SK-N-SH treated with all-trans-retinoic acid at 6 μM for 48 hours (cell line): ENCODE data around the gene UBN2.
"Not testable (repeated sequence)": the region's sequence is repeated elsewhere in the genome, so short reads cannot be mapped to it uniquely, and the experiment has no call there.

ENCODE experiments used
- ATAC-seq: fragments of 200-7000 bp; cut with Tn5 transposase; 3 replicates; pipeline ENCODE4 v1.9.1; 2020; ENCODE audit warnings: mild to moderate bottlenecking, moderate library complexity
- ARNTL ChIP-seq: fragments of 450-650 bp; formaldehyde crosslinking; IDR thresholded peaks from 2 replicates; pipeline ENCODE4 v1.5.0; 2020; ENCODE audit warnings: low read depth, mild to moderate bottlenecking, moderate library complexity, borderline replicate concordance
- BACH2 ChIP-seq: fragments of 250-450 bp; sonication (Bioruptor Pico); IDR thresholded peaks from 2 replicates; pipeline ENCODE4 v1.9.0; 2021; ENCODE audit warnings: mild to moderate bottlenecking, borderline replicate concordance
- CSDC2 ChIP-seq: fragments of 250-450 bp; sonication (Bioruptor Pico); IDR thresholded peaks from 2 replicates; pipeline ENCODE4 v1.5.0; 2020; ENCODE audit warnings: mild to moderate bottlenecking, moderate library complexity
- ESRRG ChIP-seq: fragments of 250-450 bp; sonication (Bioruptor Pico); IDR thresholded peaks from 2 replicates; pipeline ENCODE4 v1.6.1; 2021; ENCODE audit warnings: mild to moderate bottlenecking
- GLIS3 ChIP-seq: fragments of 250-450 bp; sonication (Bioruptor Pico); IDR thresholded peaks from 2 replicates; pipeline ENCODE4 v1.5.0; 2020; ENCODE audit warnings: mild to moderate bottlenecking, moderate library complexity
- ISL1 ChIP-seq: fragments of 250-450 bp; sonication (Bioruptor Pico); IDR thresholded peaks from 2 replicates; pipeline ENCODE4 v2.1.2; 2022; ENCODE audit warnings: mild to moderate bottlenecking, moderate library complexity
- RARB ChIP-seq: fragments of 250-450 bp; sonication (Bioruptor Pico); IDR thresholded peaks from 2 replicates; pipeline ENCODE4 v1.8.0; 2021; ENCODE audit warnings: mild to moderate bottlenecking, moderate library complexity
- SNAI2 ChIP-seq: fragments of 250-450 bp; sonication (Bioruptor Pico); IDR thresholded peaks from 2 replicates; pipeline ENCODE4 v1.5.0; 2020; ENCODE audit warnings: mild to moderate bottlenecking, moderate library complexity
- TCF4 ChIP-seq: fragments of 250-450 bp; sonication (Bioruptor Pico); IDR thresholded peaks from 2 replicates; pipeline ENCODE4 v1.8.0; 2021; ENCODE audit warnings: mild to moderate bottlenecking, moderate library complexity, borderline replicate concordance
- TOX ChIP-seq: fragments of 250-450 bp; sonication (Bioruptor Pico); IDR thresholded peaks from 2 replicates; pipeline ENCODE4 v1.8.0; 2021; ENCODE audit warnings: mild to moderate bottlenecking, moderate library complexity, borderline replicate concordance
- ZC3H10 ChIP-seq: fragments of 250-450 bp; sonication (Bioruptor Pico); IDR thresholded peaks from 2 replicates; pipeline ENCODE4 v1.5.1; 2021; ENCODE audit warnings: mild to moderate bottlenecking, moderate library complexity
- ZFP3 ChIP-seq: fragments of 250-450 bp; sonication (Bioruptor Pico); IDR thresholded peaks from 2 replicates; pipeline ENCODE4 v1.5.0; 2020; ENCODE audit warnings: mild to moderate bottlenecking, moderate library complexity
- ZFP30 ChIP-seq: fragments of 450-650 bp; formaldehyde crosslinking; IDR thresholded peaks from 2 replicates; pipeline ENCODE4 v1.5.0; 2022; ENCODE audit warnings: mild to moderate bottlenecking, moderate library complexity
- ZNF565 ChIP-seq: fragments of 450-650 bp; formaldehyde crosslinking; conservative IDR thresholded peaks from 2 replicates; pipeline ENCODE4 v1.5.0; 2020; ENCODE audit warnings: low read depth, mild to moderate bottlenecking, moderate library complexity
- ZNF70 ChIP-seq: fragments of 450-650 bp; formaldehyde crosslinking; IDR thresholded peaks from 2 replicates; pipeline ENCODE4 v1.5.0; 2020; ENCODE audit warnings: mild to moderate bottlenecking, moderate library complexity
- TF ChIP-seq, protein P1 (sequence below): fragments of 250-450 bp; sonication (Bioruptor Pico); IDR thresholded peaks from 2 replicates; pipeline ENCODE4 v1.5.1; 2020; ENCODE audit warnings: low read depth, mild to moderate bottlenecking, moderate library complexity
- TF ChIP-seq, protein P2 (sequence below): fragments of 250-450 bp; sonication (Bioruptor Pico); IDR thresholded peaks from 2 replicates; pipeline ENCODE4 v1.8.0; 2020; ENCODE audit warnings: mild to moderate bottlenecking, moderate library complexity, borderline replicate concordance
- TF ChIP-seq, protein P3 (sequence below): fragments of 250-450 bp; sonication (Bioruptor Pico); IDR thresholded peaks from 2 replicates; pipeline ENCODE4 v1.8.0; 2021; ENCODE audit warnings: low read depth, mild to moderate bottlenecking, moderate library complexity, borderline replicate concordance
- TF ChIP-seq, protein P4 (sequence below): fragments of 250-450 bp; sonication (Bioruptor Pico); IDR thresholded peaks from 2 replicates; pipeline ENCODE4 v1.5.0; 2020; ENCODE audit warnings: mild to moderate bottlenecking, moderate library complexity

UBN2 gene

DNA sequence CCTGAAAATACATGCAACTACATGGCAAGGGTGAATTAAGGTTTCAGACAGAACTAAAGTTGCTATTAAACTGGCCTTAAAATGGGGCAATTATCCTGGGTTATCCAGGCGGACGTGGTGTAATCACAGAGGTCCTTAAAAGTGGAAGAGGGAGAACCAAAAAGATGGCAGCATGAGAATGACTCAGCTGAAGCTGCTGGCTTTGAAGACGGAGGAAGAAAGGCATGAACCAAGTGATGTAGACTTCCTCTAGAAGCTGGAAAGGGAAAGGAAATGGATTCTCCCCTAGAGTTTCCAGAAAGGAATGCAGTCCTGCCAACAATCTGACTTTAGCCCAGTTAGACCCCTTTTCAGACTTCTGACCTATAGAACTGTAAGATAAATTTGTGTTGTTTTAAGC, 27.0 kb upstream of the UBN2 start (continued):
- TF ChIP-seq, protein P1, sequence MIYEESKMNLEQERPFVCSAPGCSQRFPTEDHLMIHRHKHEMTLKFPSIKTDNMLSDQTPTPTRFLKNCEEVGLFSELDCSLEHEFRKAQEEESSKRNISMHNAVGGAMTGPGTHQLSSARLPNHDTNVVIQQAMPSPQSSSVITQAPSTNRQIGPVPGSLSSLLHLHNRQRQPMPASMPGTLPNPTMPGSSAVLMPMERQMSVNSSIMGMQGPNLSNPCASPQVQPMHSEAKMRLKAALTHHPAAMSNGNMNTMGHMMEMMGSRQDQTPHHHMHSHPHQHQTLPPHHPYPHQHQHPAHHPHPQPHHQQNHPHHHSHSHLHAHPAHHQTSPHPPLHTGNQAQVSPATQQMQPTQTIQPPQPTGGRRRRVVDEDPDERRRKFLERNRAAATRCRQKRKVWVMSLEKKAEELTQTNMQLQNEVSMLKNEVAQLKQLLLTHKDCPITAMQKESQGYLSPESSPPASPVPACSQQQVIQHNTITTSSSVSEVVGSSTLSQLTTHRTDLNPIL (CRISPR knock-in tag), result no peak
- TF ChIP-seq GLIS3 (no peak), TOX (CRISPR knock-in tag) (no peak), SNAI2 (CRISPR knock-in tag) (no peak)
- TF ChIP-seq, all 23 proteins: peak for 0

DNA sequence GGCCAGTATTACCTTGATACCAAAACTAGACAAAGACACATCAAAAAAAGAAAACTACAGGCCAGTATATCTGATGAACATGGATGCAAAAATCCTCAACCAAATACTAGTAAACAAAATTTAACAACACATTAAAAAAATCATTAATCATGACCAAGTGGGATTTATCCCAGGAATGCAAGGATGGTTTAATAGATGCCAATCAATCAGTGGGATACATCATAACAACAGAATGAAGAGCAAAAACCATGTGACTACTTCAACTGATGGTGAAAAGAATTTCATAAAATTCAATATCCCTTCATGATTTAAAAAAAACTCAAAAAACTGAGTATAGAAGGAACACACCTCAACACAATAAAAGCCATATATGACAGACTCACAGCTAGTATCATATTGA, 25.2 kb upstream of the UBN2 start:
- TF ChIP-seq ISL1 (CRISPR knock-in tag) (no peak), ESRRG (no peak), RARB (no peak), ZC3H10 (CRISPR knock-in tag) (no peak), SNAI2 (CRISPR knock-in tag) (no peak), ARNTL (CRISPR knock-in tag) (no peak), CSDC2 (CRISPR knock-in tag) (no peak), TCF4 (CRISPR knock-in tag) (no peak), ZFP30 (no peak), ZNF70 (CRISPR knock-in tag) (no peak), ZFP3 (CRISPR knock-in tag) (no peak), GLIS3 (no peak)
- TF ChIP-seq, protein P2, sequence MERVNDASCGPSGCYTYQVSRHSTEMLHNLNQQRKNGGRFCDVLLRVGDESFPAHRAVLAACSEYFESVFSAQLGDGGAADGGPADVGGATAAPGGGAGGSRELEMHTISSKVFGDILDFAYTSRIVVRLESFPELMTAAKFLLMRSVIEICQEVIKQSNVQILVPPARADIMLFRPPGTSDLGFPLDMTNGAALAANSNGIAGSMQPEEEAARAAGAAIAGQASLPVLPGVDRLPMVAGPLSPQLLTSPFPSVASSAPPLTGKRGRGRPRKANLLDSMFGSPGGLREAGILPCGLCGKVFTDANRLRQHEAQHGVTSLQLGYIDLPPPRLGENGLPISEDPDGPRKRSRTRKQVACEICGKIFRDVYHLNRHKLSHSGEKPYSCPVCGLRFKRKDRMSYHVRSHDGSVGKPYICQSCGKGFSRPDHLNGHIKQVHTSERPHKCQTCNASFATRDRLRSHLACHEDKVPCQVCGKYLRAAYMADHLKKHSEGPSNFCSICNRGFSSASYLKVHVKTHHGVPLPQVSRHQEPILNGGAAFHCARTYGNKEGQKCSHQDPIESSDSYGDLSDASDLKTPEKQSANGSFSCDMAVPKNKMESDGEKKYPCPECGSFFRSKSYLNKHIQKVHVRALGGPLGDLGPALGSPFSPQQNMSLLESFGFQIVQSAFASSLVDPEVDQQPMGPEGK (CRISPR knock-in tag), result no peak
- TF ChIP-seq, all 23 proteins: peak for 0

DNA sequence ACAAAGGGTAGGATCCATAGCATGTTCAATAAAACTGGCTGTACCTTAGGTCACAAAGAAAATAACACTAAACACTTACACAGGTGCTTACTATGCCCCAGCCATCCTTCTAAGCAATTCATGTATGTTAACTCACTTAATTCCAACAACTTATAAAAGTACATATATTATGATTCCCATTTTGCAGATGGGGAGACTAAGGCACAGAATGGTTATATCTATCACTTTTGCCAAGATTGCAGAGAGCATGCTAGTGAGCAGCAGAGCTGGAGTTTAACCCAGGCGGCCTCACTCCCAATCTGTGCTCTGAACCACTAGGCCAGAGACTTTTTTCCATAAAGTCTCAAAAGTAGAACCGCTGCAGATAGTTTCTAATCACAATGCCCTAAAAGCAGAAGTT, 18.9 kb upstream of the UBN2 start:
- ATAC-seq, result no peak
- TF ChIP-seq ZNF565 (no peak), BACH2 (no peak), ZFP30 (no peak), ARNTL (CRISPR knock-in tag) (no peak), TOX (CRISPR knock-in tag) (no peak)
- TF ChIP-seq, protein P3, sequence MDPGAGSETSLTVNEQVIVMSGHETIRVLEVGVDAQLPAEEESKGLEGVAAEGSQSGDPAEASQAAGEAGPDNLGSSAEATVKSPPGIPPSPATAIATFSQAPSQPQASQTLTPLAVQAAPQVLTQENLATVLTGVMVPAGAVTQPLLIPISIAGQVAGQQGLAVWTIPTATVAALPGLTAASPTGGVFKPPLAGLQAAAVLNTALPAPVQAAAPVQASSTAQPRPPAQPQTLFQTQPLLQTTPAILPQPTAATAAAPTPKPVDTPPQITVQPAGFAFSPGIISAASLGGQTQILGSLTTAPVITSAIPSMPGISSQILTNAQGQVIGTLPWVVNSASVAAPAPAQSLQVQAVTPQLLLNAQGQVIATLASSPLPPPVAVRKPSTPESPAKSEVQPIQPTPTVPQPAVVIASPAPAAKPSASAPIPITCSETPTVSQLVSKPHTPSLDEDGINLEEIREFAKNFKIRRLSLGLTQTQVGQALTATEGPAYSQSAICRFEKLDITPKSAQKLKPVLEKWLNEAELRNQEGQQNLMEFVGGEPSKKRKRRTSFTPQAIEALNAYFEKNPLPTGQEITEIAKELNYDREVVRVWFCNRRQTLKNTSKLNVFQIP (CRISPR knock-in tag), result no peak
- TF ChIP-seq, protein P2 (CRISPR knock-in tag), result no peak
- TF ChIP-seq, protein P4, sequence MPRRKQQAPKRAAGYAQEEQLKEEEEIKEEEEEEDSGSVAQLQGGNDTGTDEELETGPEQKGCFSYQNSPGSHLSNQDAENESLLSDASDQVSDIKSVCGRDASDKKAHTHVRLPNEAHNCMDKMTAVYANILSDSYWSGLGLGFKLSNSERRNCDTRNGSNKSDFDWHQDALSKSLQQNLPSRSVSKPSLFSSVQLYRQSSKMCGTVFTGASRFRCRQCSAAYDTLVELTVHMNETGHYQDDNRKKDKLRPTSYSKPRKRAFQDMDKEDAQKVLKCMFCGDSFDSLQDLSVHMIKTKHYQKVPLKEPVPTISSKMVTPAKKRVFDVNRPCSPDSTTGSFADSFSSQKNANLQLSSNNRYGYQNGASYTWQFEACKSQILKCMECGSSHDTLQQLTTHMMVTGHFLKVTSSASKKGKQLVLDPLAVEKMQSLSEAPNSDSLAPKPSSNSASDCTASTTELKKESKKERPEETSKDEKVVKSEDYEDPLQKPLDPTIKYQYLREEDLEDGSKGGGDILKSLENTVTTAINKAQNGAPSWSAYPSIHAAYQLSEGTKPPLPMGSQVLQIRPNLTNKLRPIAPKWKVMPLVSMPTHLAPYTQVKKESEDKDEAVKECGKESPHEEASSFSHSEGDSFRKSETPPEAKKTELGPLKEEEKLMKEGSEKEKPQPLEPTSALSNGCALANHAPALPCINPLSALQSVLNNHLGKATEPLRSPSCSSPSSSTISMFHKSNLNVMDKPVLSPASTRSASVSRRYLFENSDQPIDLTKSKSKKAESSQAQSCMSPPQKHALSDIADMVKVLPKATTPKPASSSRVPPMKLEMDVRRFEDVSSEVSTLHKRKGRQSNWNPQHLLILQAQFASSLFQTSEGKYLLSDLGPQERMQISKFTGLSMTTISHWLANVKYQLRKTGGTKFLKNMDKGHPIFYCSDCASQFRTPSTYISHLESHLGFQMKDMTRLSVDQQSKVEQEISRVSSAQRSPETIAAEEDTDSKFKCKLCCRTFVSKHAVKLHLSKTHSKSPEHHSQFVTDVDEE (CRISPR knock-in tag), result no peak

More for the DNA sequence above, 25.2 kb upstream of the UBN2 start:
- no peak for ATAC-seq

DNA sequence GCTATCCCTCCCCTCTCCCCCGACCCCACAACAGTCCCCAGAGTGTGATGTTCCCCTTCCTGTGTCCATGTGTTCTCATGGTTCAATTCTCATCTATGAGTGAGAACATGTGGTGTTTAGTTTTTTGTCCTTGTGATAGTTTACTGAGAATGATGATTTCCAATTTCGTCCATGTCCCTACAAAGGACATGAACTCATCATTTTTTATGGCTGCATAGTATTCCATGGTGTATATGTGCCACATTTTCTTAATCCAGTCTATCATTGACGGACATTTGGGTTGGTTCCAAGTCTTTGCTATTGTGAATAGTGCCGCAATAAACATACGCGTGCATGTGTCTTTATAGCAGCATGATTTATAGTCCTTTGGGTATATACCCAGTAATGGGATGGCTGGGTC, 17.5 kb upstream of the UBN2 start:
- not testable (repeated sequence) for ATAC-seq
